Fibroblast of pulmonary artery (primary cell): ENCODE data around the gene ADAMTS12.
A peak's percentile ranks its signal among the peaks of the same experiment; 100 is the strongest.

Experiments used
- DNase-seq: peaks from one replicate; pipeline ENCODE4 v3.0.0-alpha.2; 2010; ENCODE audit warnings: low read depth
- H3K4me3 ChIP-seq: replicated peaks from 2 replicates; pipeline ENCODE4 v1.5.1; 2011; ENCODE audit warnings: low read depth, mild to moderate bottlenecking, control low read depth, low read length, moderate library complexity
- CTCF ChIP-seq: IDR thresholded peaks from 2 replicates; pipeline ENCODE4 v1.5.1; 2011; ENCODE audit warnings: mild to moderate bottlenecking, control low read depth, low read length, inconsistent platforms; ENCODE audit errors: missing control alignments

Gene ADAMTS12

GRCh38 chr5:33785571-33785970 is 106.2 kb downstream of the ADAMTS12 start:
- H3K4me3 ChIP-seq = no peak overlapping the region
- TF ChIP-seq CTCF = no peak
- no peak for DNase-seq

DNA sequence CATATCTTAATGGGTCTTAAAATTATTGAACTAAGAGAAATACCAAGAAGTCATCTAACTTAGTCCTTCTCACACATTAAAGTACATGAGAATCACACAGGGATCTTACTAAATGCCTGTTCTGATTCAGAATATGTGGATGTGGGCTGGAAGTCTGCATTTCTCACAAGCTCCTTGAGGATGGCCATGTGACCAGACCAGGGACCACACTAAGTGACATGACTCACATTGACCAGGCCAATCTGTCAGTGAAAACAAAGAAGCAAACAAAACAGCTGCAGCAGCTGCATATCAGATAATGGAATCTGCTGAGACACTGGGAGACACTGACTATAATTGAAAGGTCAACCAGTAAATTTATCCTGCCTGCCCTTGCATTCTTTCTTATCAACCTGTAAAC is 110.5 kb downstream of the ADAMTS12 start:
- peak; percentile 65 for DNase-seq
- no peak for TF ChIP-seq CTCF
- H3K4me3 ChIP-seq = no peak overlapping the region

- H3K4me3 ChIP-seq = no peak overlapping the region
- TF ChIP-seq CTCF = no peak
- DNase-seq = no peak
Measured at GRCh38 chr5:33776151-33776660, 115.6 kb downstream of the ADAMTS12 start.

GRCh38 chr5:33774341-33774740 is 117.4 kb downstream of the ADAMTS12 start:
- DNase-seq = peak; percentile 36
- no peak overlapping the region for H3K4me3 ChIP-seq
- no peak for TF ChIP-seq CTCF

GRCh38 chr5:33772380-33772897 is 119.4 kb downstream of the ADAMTS12 start:
- no peak overlapping the region for H3K4me3 ChIP-seq
- TF ChIP-seq CTCF = no peak
- DNase-seq = peak; percentile 77

DNA sequence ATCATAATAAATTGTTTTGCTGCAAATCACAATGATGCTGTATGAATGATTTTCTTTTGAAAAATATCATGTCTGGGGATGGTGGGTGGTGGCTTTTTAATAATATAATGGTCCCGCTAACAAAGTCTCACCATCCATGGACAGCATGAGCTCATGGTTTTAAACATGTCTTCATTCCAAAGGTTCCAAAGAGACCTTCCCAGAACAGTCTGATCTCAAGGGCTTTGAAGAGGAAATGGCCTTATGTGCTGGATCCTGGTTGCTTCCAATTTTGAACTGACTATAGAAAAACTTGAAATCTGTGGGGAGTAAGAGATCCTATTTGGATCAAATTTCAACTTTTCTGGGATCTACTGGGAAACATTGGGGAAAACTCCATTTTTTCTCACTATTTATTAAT is 121.8 kb downstream of the ADAMTS12 start:
- H3K4me3 ChIP-seq = no peak overlapping the region
- no peak for TF ChIP-seq CTCF
- DNase-seq = no peak

DNA sequence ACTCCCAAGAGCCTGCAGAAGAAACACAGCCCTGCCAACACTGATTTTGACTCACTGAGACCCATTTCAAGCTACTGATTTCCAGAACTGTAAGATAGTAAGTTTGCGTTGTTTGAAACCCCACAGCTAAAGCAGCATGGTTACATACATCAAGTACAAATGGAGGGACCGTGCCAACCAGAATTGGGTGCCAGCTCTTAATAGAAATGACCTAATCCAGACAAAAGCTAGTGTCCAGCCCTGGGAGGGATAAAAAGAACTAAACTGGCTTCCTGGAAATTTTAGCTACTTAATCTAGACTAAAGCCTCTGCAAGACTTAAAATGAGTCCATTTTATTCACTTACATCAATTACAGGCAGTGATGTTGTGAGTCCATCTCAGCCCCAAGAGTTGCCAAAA is 122.6 kb downstream of the ADAMTS12 start:
- no peak for TF ChIP-seq CTCF
- no peak overlapping the region for H3K4me3 ChIP-seq
- no peak for DNase-seq
